ENCODE results near the gene MRPL58.
"Not testable (repeated sequence)": the region's sequence is repeated elsewhere in the genome, so short reads cannot be mapped to it uniquely, and the experiment has no call there.

The MRPL58 gene

DNA sequence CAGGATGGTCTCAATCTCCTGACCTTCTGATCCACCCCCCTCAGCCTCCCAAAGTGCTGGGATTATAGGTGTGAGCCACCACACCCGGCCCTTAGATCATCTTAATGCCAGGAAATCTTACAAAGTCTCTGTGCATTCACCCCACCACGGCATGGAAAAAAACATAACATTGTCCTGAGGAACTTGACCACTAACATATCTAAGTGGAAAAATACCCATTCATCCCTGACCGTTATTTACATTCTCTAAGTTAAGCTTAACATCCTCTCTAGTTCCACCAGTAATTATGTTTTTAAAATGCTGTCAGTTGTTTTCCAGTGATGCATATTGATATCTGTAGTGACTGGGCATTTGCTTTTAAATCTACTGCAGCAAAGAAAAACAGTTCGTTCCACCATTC is 36.5 kb upstream of the MRPL58 start:
- Histone ChIP-seq H3K36me3 (ENCODE audit: control insufficient read depth, insufficient read depth, low read length) (no peaks in the 10 kb centered on the region), H3K4me3 (ENCODE audit: low read depth, low read length) (no peak overlapping the region), H3K9me3 (ENCODE audit: control insufficient read depth, insufficient read depth, low read length) (no peaks in the 10 kb centered on the region), H3K9ac (ENCODE audit: low read depth, low read length) (no peak overlapping the region), H3K4me1 (ENCODE audit: control insufficient read depth, insufficient read depth, low read length) (peaks cover 2% of the 10 kb centered on the region), H3K27me3 (ENCODE audit: control insufficient read depth, insufficient read depth, low read length) (peaks cover 51% of the 10 kb centered on the region)

DNA sequence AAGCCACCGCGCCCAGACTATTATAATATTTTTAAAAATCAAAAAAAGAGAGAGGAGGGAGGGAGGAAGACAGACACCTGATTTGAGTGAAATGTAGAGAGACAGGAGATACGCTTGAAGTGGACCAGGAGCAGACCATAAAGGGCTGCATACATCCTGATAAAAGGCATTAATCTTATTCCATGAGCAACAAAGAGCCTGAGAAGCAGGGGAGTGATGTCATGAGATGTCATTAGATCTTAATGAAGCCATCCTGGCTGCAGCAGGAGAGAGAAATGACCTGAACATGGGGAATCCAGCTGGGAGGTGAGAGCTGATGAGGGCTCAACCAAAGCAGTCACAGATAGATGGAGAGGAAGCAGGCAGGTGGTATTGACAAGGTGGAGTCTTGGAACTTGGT is 34.7 kb upstream of the MRPL58 start:
- Histone ChIP-seq H3K9me3 (ENCODE audit: control insufficient read depth, insufficient read depth, low read length) (no peaks in the 10 kb centered on the region), H3K9ac (ENCODE audit: low read depth, low read length) (no peak overlapping the region), H3K27me3 (ENCODE audit: control insufficient read depth, insufficient read depth, low read length) (peaks cover 46% of the 10 kb centered on the region), H3K4me1 (ENCODE audit: control insufficient read depth, insufficient read depth, low read length) (peaks cover 5% of the 10 kb centered on the region), H3K36me3 (ENCODE audit: control insufficient read depth, insufficient read depth, low read length) (no peaks in the 10 kb centered on the region), H3K4me3 (ENCODE audit: low read depth, low read length) (no peak overlapping the region)

DNA sequence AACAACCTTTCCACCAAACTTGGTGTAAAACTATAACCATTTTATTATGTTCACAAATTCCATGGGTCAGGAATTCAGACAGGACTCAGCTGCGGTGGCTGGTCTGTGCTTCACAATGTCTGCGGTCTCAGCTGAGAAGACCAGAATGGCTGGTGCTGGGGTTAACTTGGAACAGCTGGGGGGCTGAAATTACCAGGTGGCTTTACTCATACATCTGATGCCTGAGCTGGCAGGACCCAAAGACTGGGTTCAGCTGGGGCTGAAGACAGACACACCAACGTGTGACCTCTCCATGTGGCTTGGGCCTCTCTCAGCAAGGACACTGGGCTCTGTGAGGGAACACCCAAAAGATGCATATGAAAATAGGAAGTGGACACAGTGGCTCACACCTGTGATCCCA is 34.2 kb upstream of the MRPL58 start:
- H3K36me3 ChIP-seq (ENCODE audit: control insufficient read depth, insufficient read depth, low read length) = no peaks in the 10 kb centered on the region
- peaks cover 3% of the 10 kb centered on the region for H3K4me1 ChIP-seq (ENCODE audit: control insufficient read depth, insufficient read depth, low read length)
- no peak overlapping the region for H3K4me3 ChIP-seq (ENCODE audit: low read depth, low read length)
- H3K27me3 ChIP-seq (ENCODE audit: control insufficient read depth, insufficient read depth, low read length) = peaks cover 42% of the 10 kb centered on the region
- no peaks in the 10 kb centered on the region for H3K9me3 ChIP-seq (ENCODE audit: control insufficient read depth, insufficient read depth, low read length)
- H3K9ac ChIP-seq (ENCODE audit: low read depth, low read length) = no peak overlapping the region

DNA sequence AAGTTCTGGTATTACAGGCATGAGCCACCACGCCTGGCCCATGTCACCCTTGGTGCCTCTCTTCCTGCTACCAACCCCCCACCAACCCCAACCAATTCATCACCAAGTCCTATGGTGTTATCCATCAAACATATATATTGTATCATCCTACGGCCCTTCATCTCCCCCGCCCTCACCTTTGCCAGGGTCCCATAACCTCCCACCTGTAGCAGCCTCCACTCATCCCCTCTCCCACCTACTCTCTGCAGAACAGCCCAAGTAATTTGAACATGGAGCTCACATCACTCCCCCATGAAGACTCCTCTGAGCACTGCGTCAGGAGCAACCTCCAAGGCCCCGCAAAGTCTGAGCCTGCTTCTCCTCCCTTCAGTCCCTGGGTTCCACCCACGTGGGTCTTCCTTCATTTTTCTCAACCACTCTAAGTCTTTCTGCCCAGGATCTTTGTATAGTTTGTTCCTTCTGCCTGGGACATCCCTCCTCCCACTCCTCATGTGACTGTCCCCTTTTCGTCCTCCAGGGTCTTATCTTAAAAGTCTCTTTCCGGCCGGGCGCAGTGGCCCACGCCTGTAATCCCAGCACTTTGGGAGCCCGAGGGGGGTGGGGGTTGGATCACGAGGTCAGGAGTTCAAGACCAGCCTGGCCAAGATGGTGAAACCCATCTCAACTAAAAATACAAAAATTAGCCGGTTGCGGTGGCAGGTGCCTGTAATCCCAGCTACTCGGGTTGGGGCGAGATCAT is 32.9 kb upstream of the MRPL58 start:
- H3K36me3 ChIP-seq (ENCODE audit: control insufficient read depth, insufficient read depth, low read length) = no peaks in the 10 kb centered on the region
- peaks cover 3% of the 10 kb centered on the region for H3K4me1 ChIP-seq (ENCODE audit: control insufficient read depth, insufficient read depth, low read length)
- H3K4me3 ChIP-seq (ENCODE audit: low read depth, low read length) = no peak overlapping the region
- H3K9me3 ChIP-seq (ENCODE audit: control insufficient read depth, insufficient read depth, low read length) = no peaks in the 10 kb centered on the region
- no peak overlapping the region for H3K9ac ChIP-seq (ENCODE audit: low read depth, low read length)
- peaks cover 30% of the 10 kb centered on the region for H3K27me3 ChIP-seq (ENCODE audit: control insufficient read depth, insufficient read depth, low read length)

DNA sequence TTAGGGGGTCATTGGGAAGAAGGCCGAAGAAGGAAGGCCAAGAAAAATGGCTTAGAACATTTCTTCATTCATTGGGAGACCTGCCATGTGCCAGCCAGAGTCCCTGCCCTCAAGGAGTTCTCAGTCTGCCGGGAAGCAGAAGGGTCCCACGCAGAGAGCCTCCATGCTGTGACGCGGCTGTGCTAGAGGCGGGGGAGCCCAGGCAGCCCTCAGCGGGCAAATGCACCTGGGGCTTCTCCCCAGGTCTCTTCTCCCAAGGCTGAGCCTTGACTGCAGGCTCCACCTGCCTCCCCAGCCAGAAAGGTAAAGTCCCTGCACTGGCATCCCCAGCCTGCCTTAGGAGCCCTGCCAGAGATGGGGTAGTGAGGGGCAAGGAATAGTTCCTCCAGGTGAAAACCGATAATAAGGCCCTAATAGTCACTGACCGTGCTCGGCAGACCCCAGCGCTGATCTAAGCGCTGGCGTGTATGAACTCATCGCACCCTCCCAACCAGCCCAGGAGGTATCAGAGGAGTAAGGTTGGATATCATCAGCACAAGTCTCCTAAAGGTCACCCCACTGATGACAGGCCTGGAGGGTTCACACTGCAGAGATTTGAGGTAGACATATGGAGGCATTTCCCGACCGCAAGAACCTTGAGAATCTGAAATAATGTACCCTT is 31.0 kb upstream of the MRPL58 start:
- peak overlapping the region; percentile 96 for H3K4me3 ChIP-seq (ENCODE audit: low read depth, low read length)
- H3K36me3 ChIP-seq (ENCODE audit: control insufficient read depth, insufficient read depth, low read length) = no peaks in the 10 kb centered on the region
- peaks cover 3% of the 10 kb centered on the region for H3K4me1 ChIP-seq (ENCODE audit: control insufficient read depth, insufficient read depth, low read length)
- H3K9me3 ChIP-seq (ENCODE audit: control insufficient read depth, insufficient read depth, low read length) = no peaks in the 10 kb centered on the region
- peaks cover 22% of the 10 kb centered on the region for H3K27me3 ChIP-seq (ENCODE audit: control insufficient read depth, insufficient read depth, low read length)
- H3K9ac ChIP-seq (ENCODE audit: low read depth, low read length) = peak overlapping the region; percentile 54

DNA sequence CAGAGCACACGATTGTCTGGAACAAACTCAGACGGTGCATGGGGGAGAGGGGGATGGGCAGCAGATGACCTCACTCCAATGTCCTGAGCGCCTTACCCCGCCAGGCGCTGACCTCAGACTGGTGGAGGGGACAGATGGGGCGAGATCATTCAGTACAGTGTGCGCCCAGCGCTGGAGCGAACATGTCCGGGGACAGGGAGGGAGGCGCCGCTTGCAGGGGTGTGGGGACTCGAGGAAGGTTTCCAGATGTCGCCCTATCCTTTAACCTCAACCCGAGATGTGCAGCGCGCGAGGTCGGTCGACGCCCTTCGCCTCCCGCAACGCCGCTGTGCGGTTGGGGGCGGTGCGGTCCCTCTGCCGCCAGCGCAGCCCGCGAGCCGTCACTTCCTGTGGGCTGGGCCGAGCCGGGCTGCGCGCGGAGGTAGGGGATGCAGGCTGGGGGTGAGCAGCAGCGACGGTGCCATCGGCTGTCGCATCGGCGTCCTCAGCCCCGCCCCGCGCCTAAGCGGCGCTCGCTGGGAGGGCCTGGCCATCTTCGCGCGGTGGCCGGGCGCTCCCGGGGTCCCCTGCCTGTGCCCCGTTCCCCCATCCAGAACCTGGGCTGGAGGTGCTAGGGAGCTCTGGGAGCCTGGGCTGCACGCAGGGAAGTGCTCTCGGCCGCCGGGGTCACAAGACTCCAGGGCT is 30.3 kb upstream of the MRPL58 start:
- peaks cover 22% of the 10 kb centered on the region for H3K27me3 ChIP-seq (ENCODE audit: control insufficient read depth, insufficient read depth, low read length)
- peak overlapping the region; percentile 54 for H3K9ac ChIP-seq (ENCODE audit: low read depth, low read length)
- H3K4me3 ChIP-seq (ENCODE audit: low read depth, low read length) = peak overlapping the region; percentile 96
- H3K9me3 ChIP-seq (ENCODE audit: control insufficient read depth, insufficient read depth, low read length) = no peaks in the 10 kb centered on the region
- peaks cover 3% of the 10 kb centered on the region for H3K4me1 ChIP-seq (ENCODE audit: control insufficient read depth, insufficient read depth, low read length)
- no peaks in the 10 kb centered on the region for H3K36me3 ChIP-seq (ENCODE audit: control insufficient read depth, insufficient read depth, low read length)

DNA sequence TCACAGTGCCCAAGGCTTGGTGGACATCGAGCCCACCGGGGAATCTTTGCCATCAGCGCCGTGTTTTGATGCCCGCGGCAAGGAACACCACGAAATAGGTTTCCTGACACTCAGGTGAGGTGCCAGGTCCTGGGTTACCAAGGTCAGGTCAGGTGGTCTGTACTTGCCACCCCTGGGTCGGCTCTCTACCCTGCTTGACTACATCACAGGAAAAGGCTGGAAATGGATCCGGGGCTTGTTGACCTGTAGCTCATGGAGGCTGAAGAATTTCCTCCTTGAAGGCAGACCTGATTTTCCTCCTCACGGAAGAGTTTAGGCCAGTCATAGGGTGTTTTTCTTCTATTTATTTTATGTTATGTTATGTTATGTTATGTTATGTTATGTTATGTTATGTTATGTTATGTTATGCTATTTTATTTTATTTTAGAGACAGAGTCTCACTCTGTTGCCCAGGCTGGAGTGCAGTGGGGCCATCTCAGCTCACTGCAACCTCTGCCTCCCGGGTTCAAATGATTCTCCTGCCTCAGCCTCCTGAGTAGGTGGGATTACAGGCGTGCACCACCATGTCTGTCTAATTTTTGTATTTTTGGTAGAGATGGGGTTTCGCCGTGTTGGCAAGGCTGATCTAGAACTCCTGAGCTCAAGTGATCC is 29.7 kb upstream of the MRPL58 start:
- Histone ChIP-seq H3K4me3 (ENCODE audit: low read depth, low read length) (peak overlapping the region; percentile 96), H3K9ac (ENCODE audit: low read depth, low read length) (peak overlapping the region; percentile 5), H3K27me3 (ENCODE audit: control insufficient read depth, insufficient read depth, low read length) (peaks cover 22% of the 10 kb centered on the region)
- not testable (repeated sequence) for H3K36me3 ChIP-seq (ENCODE audit: control insufficient read depth, insufficient read depth, low read length); H3K9me3 ChIP-seq (ENCODE audit: control insufficient read depth, insufficient read depth, low read length); H3K4me1 ChIP-seq (ENCODE audit: control insufficient read depth, insufficient read depth, low read length)

DNA sequence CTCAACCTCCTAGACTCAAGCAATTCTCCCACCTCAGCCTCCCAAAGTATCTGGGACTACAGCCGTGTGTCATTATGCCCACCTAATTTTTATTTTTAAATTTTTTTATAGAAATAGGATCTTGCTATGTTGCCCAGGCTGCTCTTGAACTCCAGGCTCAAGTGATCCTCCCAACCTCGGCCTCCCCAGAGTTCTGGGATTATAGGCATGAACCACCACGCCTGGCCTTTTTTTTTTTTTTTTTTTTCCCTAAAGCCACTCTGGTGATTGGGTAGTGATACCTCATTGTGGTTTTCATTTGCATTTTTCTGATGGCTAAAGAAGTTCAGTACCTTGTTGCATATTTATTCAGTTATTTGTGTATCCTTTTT is 26.3 kb upstream of the MRPL58 start:
- no peak overlapping the region for H3K4me3 ChIP-seq (ENCODE audit: low read depth, low read length)
- H3K9ac ChIP-seq (ENCODE audit: low read depth, low read length) = no peak overlapping the region
- peaks cover 8% of the 10 kb centered on the region for H3K4me1 ChIP-seq (ENCODE audit: control insufficient read depth, insufficient read depth, low read length)
- H3K36me3 ChIP-seq (ENCODE audit: control insufficient read depth, insufficient read depth, low read length) = no peaks in the 10 kb centered on the region
- no peaks in the 10 kb centered on the region for H3K9me3 ChIP-seq (ENCODE audit: control insufficient read depth, insufficient read depth, low read length)
- H3K27me3 ChIP-seq (ENCODE audit: control insufficient read depth, insufficient read depth, low read length) = peaks cover 6% of the 10 kb centered on the region

DNA sequence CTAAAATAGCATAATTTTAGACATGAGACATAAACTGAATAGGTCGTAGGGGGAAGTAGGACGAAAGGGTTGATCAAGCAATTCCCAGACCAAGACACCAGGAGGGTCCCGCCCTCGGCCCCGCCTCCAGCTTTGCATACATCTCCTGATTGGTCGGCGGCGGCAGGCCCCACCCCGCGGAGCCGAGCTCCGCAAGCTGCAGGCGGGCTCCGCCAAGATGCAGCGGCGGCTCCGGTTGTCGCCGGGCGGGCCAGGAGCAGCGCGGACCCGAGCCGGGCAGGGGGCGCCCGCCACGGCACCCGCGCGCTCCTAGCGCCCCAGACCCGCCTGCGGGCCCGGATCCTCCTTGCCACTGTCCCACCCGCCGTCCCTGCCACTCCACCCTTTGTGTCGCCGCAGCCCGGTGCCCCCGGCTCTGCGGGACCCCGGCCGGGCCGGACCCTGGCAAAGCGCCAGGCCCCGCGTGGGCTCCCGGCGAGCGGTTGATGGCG is 25.0 kb upstream of the MRPL58 start, which contains the start of gene CDR2L:
Gene CDR2L, plus strand, starts transcription at position 215 of the 491 bp plus-strand sequence. CDS start 412 bp downstream, outside the sequence.
- Histone ChIP-seq H3K4me3 (ENCODE audit: low read depth, low read length) (peak within 1 kb of the TSS; percentile 79), H3K4me1 (ENCODE audit: control insufficient read depth, insufficient read depth, low read length) (peaks cover 5% of the 10 kb centered on the region), H3K27me3 (ENCODE audit: control insufficient read depth, insufficient read depth, low read length) (peaks cover 2% of the 10 kb centered on the region), H3K36me3 (ENCODE audit: control insufficient read depth, insufficient read depth, low read length) (no peaks in the 10 kb centered on the region), H3K9me3 (ENCODE audit: control insufficient read depth, insufficient read depth, low read length) (no peaks in the 10 kb centered on the region), H3K9ac (ENCODE audit: low read depth, low read length) (peak within 1 kb of the TSS; percentile 28)

DNA sequence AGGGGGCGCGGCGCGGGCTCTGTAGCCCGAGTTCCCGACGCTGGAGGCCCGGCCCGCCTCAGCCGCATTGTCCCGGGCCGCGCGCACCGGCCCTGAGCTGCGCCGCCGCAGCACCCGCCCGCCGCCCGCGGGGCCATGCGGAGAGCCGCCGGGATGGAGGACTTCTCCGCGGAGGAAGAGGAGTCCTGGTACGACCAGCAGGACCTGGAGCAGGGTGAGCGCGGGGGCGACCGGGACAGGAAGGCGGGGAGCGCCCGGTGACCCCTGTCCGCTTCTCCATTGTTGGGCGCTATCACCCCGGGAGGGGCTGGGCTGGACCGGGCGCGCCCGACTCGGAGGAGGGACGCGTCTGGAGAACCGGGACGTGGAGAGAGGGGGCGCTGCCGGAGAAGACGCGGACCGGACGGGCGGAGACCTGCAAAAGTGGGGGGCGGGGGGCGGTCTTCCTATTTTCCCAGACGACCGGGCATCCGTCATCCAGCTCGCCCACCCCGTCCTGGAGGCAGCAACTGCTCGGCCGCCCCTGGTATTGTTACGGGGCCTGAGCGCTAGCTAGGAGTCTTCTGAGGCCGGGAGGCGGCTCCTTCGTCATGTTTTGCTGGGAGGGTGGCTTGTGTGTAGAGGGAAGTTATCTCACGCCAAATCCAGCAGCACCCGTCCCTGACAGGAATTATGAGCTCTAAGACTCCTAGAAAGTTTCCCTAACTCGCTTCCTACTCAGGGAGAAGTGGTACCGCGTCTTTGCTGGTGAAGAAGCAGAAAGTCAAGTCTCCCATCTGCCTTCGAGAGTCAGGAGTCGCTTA is 24.4 kb upstream of the MRPL58 start:
- H3K4me3 ChIP-seq (ENCODE audit: low read depth, low read length) = peak overlapping the region; percentile 79
- H3K9me3 ChIP-seq (ENCODE audit: control insufficient read depth, insufficient read depth, low read length) = no peaks in the 10 kb centered on the region
- no peaks in the 10 kb centered on the region for H3K36me3 ChIP-seq (ENCODE audit: control insufficient read depth, insufficient read depth, low read length)
- H3K9ac ChIP-seq (ENCODE audit: low read depth, low read length) = peak overlapping the region; percentile 28
- peaks cover 2% of the 10 kb centered on the region for H3K27me3 ChIP-seq (ENCODE audit: control insufficient read depth, insufficient read depth, low read length)
- peaks cover 5% of the 10 kb centered on the region for H3K4me1 ChIP-seq (ENCODE audit: control insufficient read depth, insufficient read depth, low read length)

DNA sequence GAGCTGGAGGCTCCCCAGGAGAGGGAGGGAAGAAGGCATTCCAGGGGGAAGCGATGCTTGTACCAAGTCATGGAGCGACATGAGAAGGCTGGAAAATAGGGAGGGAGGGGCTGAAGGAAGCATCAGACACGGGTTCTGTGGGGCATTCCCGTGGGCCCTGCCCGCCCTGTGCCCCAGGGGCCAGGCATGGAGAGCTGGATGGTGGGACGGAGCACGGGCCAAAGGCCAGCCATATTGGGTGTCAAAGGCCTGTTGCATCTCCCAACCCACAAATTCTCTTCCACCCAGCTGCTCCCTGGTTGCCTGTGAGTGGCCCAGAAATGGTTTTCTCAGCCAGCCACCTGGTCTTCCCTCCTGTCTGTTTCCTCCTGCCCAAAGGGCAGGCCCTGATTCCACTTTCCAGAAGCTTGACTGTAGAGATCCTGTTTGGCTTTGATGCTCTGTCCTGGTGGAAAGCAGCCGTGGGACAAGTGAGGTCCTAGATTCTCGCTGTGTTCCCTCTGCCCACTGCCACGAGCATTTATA is 21.8 kb upstream of the MRPL58 start:
- no peaks in the 10 kb centered on the region for H3K36me3 ChIP-seq (ENCODE audit: control insufficient read depth, insufficient read depth, low read length)
- H3K4me3 ChIP-seq (ENCODE audit: low read depth, low read length) = no peak overlapping the region
- H3K9ac ChIP-seq (ENCODE audit: low read depth, low read length) = no peak overlapping the region
- no peaks in the 10 kb centered on the region for H3K27me3 ChIP-seq (ENCODE audit: control insufficient read depth, insufficient read depth, low read length)
- H3K4me1 ChIP-seq (ENCODE audit: control insufficient read depth, insufficient read depth, low read length) = peaks cover 5% of the 10 kb centered on the region
- no peaks in the 10 kb centered on the region for H3K9me3 ChIP-seq (ENCODE audit: control insufficient read depth, insufficient read depth, low read length)
